Epidermal melanocyte (primary cell): ENCODE measurements around the gene NAA16.
"Not testable (repeated sequence)": the region's sequence is repeated elsewhere in the genome, so short reads cannot be mapped to it uniquely, and the experiment has no call there.

Source experiments
- DNase-seq: peaks from one replicate; pipeline ENCODE4 v3.0.0; 2011; ENCODE audit warnings: low spot score; ENCODE audit not compliant: insufficient read length

NAA16 gene

GRCh38 chr13:41310963-41311405 is at the start of gene NAA16:
Gene NAA16 (plus strand): TSS chr13:41311267. CDS start chr13:41311529, 262 bp downstream.
- DNase-seq, result peak; percentile 92

GRCh38 chr13:41263261-41263971 is 47.7 kb upstream of the NAA16 start, which contains the start of gene MTRF1:
Gene MTRF1 (minus strand): TSS chr13:41263576. CDS start chr13:41260907, 2,669 bp downstream.
- DNase-seq, result peak; percentile 77

- no peak for DNase-seq
Observed at GRCh38 chr13:41267106-41267505, 44.0 kb upstream of the NAA16 start.

GRCh38 chr13:41268764-41269163 is 42.3 kb upstream of the NAA16 start:
- DNase-seq, result no peak

- no peak for DNase-seq
Observed at GRCh38 chr13:41271456-41272285, 39.4 kb upstream of the NAA16 start.

GRCh38 chr13:41273831-41274441 is 37.1 kb upstream of the NAA16 start:
- DNase-seq, result no peak

- no peak for DNase-seq
Observed at GRCh38 chr13:41274881-41275280, 36.2 kb upstream of the NAA16 start.

- no peak for DNase-seq
Observed at GRCh38 chr13:41276824-41277223, 34.2 kb upstream of the NAA16 start.

GRCh38 chr13:41279156-41279555 is 31.9 kb upstream of the NAA16 start:
- not testable (repeated sequence) for DNase-seq

GRCh38 chr13:41282129-41282571 is 28.9 kb upstream of the NAA16 start:
- no peak for DNase-seq

GRCh38 chr13:41284512-41285288 is 26.4 kb upstream of the NAA16 start:
- no peak for DNase-seq

- DNase-seq, result no peak
Observed at GRCh38 chr13:41286370-41286769, 24.7 kb upstream of the NAA16 start.

GRCh38 chr13:41289463-41289881 is 21.6 kb upstream of the NAA16 start:
- no peak for DNase-seq

- DNase-seq, result no peak
Observed at GRCh38 chr13:41291246-41291645, 19.8 kb upstream of the NAA16 start.

GRCh38 chr13:41293272-41293671 is 17.8 kb upstream of the NAA16 start:
- DNase-seq, result no peak

GRCh38 chr13:41294914-41295313 is 16.2 kb upstream of the NAA16 start:
- no peak for DNase-seq

GRCh38 chr13:41295973-41296372 is 15.1 kb upstream of the NAA16 start:
- DNase-seq, result no peak

- no peak for DNase-seq
Observed at GRCh38 chr13:41296879-41297646, 14.0 kb upstream of the NAA16 start.

- DNase-seq, result no peak
Observed at GRCh38 chr13:41299316-41300094, 11.6 kb upstream of the NAA16 start.

- no peak for DNase-seq
Observed at GRCh38 chr13:41302743-41303142, 8.3 kb upstream of the NAA16 start.
